Esophagus squamous epithelium (tissue), 5 donors: ENCODE data around the gene CEP250. TPM values are rescaled to one million over a fixed set of nuclear protein-coding genes. Genes with fewer than 3 reads are reported as not detected.

Experiments
- DNase-seq: peaks from one replicate; lab custom pipeline; 2025; lab: John Stamatoyannopoulos, UW
- H3K27ac ChIP-seq, 4 donors: fragments of 200-600 bp; sonication (generic); one replicate each; pipeline ENCODE4 v1.5.1; 2016 to 2019; ENCODE audit warnings: mild to moderate bottlenecking in 1 of 4
- H3K27me3 ChIP-seq, 4 donors: fragments of 200-600 bp; sonication (generic); 1 replicate in 3 of 4; 2 replicates in 1 of 4; pipeline versions ENCODE4 v1.5.1 to v1.6.0; 2017 to 2021; ENCODE audit warnings: antibody characterized with exemption in 1 of 4
- H3K36me3 ChIP-seq, 3 donors: fragments of 200-600 bp; sonication (generic); one replicate each; pipeline ENCODE4 v1.5.1; 2016 to 2019
- H3K4me1 ChIP-seq, 3 donors: fragments of 200-600 bp; sonication (generic); one replicate each; pipeline ENCODE4 v1.5.1; 2017 to 2019
- H3K4me3 ChIP-seq, 4 donors: fragments of 200-600 bp; sonication (generic); 1 replicate in 3 of 4; 2 replicates in 1 of 4; pipeline ENCODE4 v1.5.1; 2016 to 2019; ENCODE audit warnings: mild to moderate bottlenecking in 2 of 4, moderate library complexity in 1 of 4
- H3K9me3 ChIP-seq, 3 donors: fragments of 200-600 bp; sonication (generic); one replicate each; pipeline ENCODE4 v1.5.1; 2016 to 2019
- CTCF ChIP-seq, 6 experiments: fragments of 450-650 bp in 4 of 6; fragments of 200-600 bp in 2 of 6; sonication (generic) in 2 of 6; IDR thresholded peaks; one replicate each; pipeline ENCODE4 v1.5.1; 2016 to 2019; ENCODE audit warnings: antibody characterized with exemption in 6 of 6, mild to moderate bottlenecking in 4 of 6, moderate library complexity in 4 of 6
- POLR2A ChIP-seq, 4 donors: fragments of 450-650 bp; IDR thresholded peaks; one replicate each; pipeline ENCODE4 v1.6.1; 2017; ENCODE audit warnings: antibody characterized with exemption in 4 of 4, mild to moderate bottlenecking in 4 of 4, moderate library complexity in 3 of 4
- WGBS, 2 donors: methylation state at CpG; one replicate each; pipeline ENCODE4 v1.1.5; 2018; 5-methylcytosine and 5-hydroxymethylcytosine counted together
- intact Hi-C: fragments of 100-400 bp; cut with DNase I; formaldehyde crosslinking; loops from one replicate; pipeline ENCODE4 v1.15.0; 2022
- total RNA-seq, 4 donors: library from RNA; depleted of rRNA; stranded (reverse); fragments of >200 nt; gene quantifications; one replicate each; pipeline ENCODE4 v1.1.0, GENCODE V29; 2016
- donor health status: DM: yes; HTN: yes; CAD: no.

The CEP250 gene
- total RNA-seq, 4 donors from 2014 or later, result 10.6 to 22.7 (median 16.6) TPM

DNA sequence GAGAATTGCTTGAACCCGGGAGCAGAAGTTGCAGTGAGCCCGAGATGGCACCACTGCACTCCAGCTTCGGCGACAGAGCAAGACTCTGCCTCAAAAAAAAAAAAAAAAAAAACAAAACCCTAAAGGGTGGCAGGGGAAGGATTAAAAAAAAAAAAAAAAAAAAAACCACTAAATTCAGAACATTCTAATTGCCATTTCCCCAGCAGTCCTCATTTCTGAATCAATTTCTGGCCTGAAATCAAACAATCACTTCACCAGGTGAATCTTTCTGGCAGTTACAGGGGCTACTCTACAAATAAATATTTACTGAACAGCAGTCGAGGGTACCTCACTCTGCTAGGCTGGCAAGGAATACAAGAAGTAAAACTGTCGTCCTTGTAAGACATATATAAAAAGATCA is 44.8 kb upstream of the CEP250 start:
- H3K27ac ChIP-seq, result no peak overlapping the region
- H3K27me3 ChIP-seq, result no peaks in the 10 kb centered on the region
- peaks cover 9 to 20% (median 10%) of the 10 kb centered on the region in 3 donors for H3K4me1 ChIP-seq
- H3K36me3 ChIP-seq, result peaks cover 6 to 47% (median 13%) of the 10 kb centered on the region in 3 donors
- peak overlapping the region in 3 of 4 donors; percentile 79 to 85 (median 84) for H3K4me3 ChIP-seq
- DNase-seq, result no peak
- intact Hi-C loops, result no loop called here
- TF ChIP-seq POLR2A (IDR thresholded peaks at IDR 0.05) (no peak), CTCF (IDR thresholded peaks at IDR 0.05) (no peak)
- 62 to 79% methylated on average over 3 to 4 of the region's 6 CpGs for WGBS, 2 donors
- H3K9me3 ChIP-seq, result no peaks in the 10 kb centered on the region

DNA sequence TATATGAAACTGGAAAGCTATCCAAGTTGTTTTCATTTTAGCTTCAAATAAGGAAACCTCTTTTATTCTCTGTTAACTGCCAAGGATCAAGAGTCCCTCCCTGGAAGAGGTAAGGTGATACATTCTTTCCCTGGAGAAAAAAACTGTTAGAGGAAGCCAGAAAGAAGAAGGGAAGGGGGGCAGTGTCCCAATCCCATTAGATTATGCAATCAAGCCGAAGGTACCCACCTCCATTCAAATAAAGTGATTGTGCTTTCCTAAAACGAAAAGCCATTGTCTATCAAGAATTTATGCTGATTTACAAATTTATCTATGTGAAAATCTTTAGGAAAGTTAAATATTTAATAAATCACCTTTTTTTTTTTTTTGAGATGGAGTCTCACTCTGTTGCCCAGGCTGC is 34.1 kb upstream of the CEP250 start:
- no peaks in the 10 kb centered on the region for H3K36me3 ChIP-seq
- no peak for DNase-seq
- WGBS, 2 donors, result 37 to 38% methylated on average over 2 of the region's 2 CpGs
- intact Hi-C loops, result no loop called here
- no peak overlapping the region for H3K27ac ChIP-seq
- peaks cover 0 to 17% (median 0%) of the 10 kb centered on the region in 4 donors for H3K27me3 ChIP-seq
- H3K9me3 ChIP-seq, result no peaks in the 10 kb centered on the region
- no peaks in the 10 kb centered on the region for H3K4me1 ChIP-seq
- TF ChIP-seq POLR2A (IDR thresholded peaks at IDR 0.05), result no peak
- no peak for TF ChIP-seq CTCF (IDR thresholded peaks at IDR 0.05)
- H3K4me3 ChIP-seq, result no peak overlapping the region

GRCh38 chr20:35431621-35432429 is 23.6 kb upstream of the CEP250 start:
- intact Hi-C loops, result no loop called here
- Histone ChIP-seq H3K36me3 (no peaks in the 10 kb centered on the region), H3K27me3 (no peaks in the 10 kb centered on the region), H3K9me3 (no peaks in the 10 kb centered on the region), H3K4me3 (no peak overlapping the region), H3K4me1 (no peaks in the 10 kb centered on the region), H3K27ac (no peak overlapping the region)
- TF ChIP-seq CTCF (IDR thresholded peaks at IDR 0.05) (no peak), POLR2A (IDR thresholded peaks at IDR 0.05) (no peak)
- 61 to 73% methylated on average over 4 to 5 of the region's 6 CpGs for WGBS, 2 donors
- DNase-seq, result no peak

DNA sequence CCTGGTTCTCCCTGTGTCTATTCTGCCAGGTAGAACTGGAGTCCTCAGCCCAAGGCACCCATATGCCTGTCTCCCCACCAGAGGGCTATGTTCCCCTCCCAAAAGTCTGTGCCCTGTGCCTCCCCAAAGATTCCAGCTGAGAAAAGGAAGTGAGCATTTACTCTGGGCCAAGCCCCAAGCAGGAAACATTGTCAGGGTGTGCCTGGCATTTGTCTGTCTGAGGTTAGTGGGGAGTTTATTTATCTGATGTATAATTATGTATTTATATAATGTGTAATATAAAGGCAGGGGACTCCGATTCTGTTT is 23.0 kb upstream of the CEP250 start:
- no peaks in the 10 kb centered on the region for H3K27me3 ChIP-seq
- H3K27ac ChIP-seq, result no peak overlapping the region
- no peaks in the 10 kb centered on the region for H3K36me3 ChIP-seq
- intact Hi-C loops, result no loop called here
- no peaks in the 10 kb centered on the region for H3K9me3 ChIP-seq
- H3K4me1 ChIP-seq, result no peaks in the 10 kb centered on the region
- H3K4me3 ChIP-seq, result no peak overlapping the region
- DNase-seq, result no peak
- TF ChIP-seq CTCF (IDR thresholded peaks at IDR 0.05) (no peak), POLR2A (IDR thresholded peaks at IDR 0.05) (no peak)
- WGBS, 2 donors, result 81 to 90% methylated on average over 1 of the region's 1 CpG

- H3K36me3 ChIP-seq, result no peaks in the 10 kb centered on the region
- H3K9me3 ChIP-seq, result no peaks in the 10 kb centered on the region
- intact Hi-C loops, result no loop called here
- DNase-seq, result no peak
- H3K27ac ChIP-seq, result no peak overlapping the region
- H3K4me3 ChIP-seq, result no peak overlapping the region
- no peaks in the 10 kb centered on the region for H3K27me3 ChIP-seq
- 82 to 100% methylated on average over 1 to 2 of the region's 2 CpGs for WGBS, 2 donors
- no peak for TF ChIP-seq CTCF (IDR thresholded peaks at IDR 0.05)
- TF ChIP-seq POLR2A (IDR thresholded peaks at IDR 0.05), result no peak
- H3K4me1 ChIP-seq, result peaks cover 0 to 9% (median 6%) of the 10 kb centered on the region in 3 donors
Measured at GRCh38 chr20:35433337-35433736, 22.1 kb upstream of the CEP250 start.
